ENCODE results near the gene ZNF24. TPM values are rescaled to one million over a fixed set of nuclear protein-coding genes. Genes with fewer than 3 reads are reported as not detected.

ZNF24 gene
- total RNA-seq, 1 experiment from 2014 or later, result 54.7 TPM

DNA sequence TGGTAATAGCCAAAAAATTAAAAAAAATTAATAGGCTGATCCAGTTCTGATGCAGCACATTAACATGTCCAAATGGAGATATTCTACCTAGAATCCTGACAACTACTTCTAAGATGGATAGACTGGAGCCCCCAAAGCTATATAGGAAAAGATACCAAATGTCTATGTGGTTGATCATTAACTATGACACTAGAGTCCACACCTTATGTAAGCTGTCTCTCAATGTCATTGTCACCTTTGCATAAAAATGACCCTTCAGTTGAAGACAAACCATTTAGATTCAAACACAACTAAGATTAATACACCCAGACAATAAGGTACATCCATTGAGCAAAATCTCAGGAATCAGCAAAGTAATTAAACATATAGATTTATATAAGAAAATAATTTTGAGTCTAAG lies 18.3 kb upstream of the ZNF24 start:
- no peaks in the 10 kb centered on the region for H3K9me2 ChIP-seq (ENCODE audit: insufficient read depth)
- TF ChIP-seq, protein P1, sequence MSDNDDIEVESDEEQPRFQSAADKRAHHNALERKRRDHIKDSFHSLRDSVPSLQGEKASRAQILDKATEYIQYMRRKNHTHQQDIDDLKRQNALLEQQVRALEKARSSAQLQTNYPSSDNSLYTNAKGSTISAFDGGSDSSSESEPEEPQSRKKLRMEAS (IDR thresholded peaks at IDR 0.05), result no peak
- TF ChIP-seq SIN3A (IDR thresholded peaks at IDR 0.05; ENCODE audit: low read depth), result no peak
- H3K27me3 ChIP-seq (ENCODE audit: insufficient read depth, low read length), result no peaks in the 10 kb centered on the region
- POLR2A ChIA-PET, result no interaction called here
- no peak overlapping the region for H3K9ac ChIP-seq (ENCODE audit: low read length)
- H3K4me3 ChIP-seq (replicated peaks in 1 of 2; ENCODE audit: low read depth in 1 of 2, low read length in 2 of 2), result no peak overlapping the region
- intact Hi-C loops (cut with micrococcal nuclease), result no loop called here
- H3K36me3 ChIP-seq (ENCODE audit: control insufficient read depth in 1 of 2, insufficient read depth in 2 of 2, low read length in 2 of 2), result no peaks in the 10 kb centered on the region
- ATAC-seq (no peak), DNase-seq (ENCODE audit: low read depth, low spot score) (no peak)
- BruUV-seq (replicated peaks), result no TSS peak
- no peak overlapping the region for H3K4me2 ChIP-seq (ENCODE audit: low read length)
- no peaks in the 10 kb centered on the region for H3K9me3 ChIP-seq (ENCODE audit: control insufficient read depth in 1 of 2, insufficient read depth in 1 of 2, low read depth in 1 of 2, low read length in 2 of 2)
- no peak overlapping the region for H3K27ac ChIP-seq (ENCODE audit: low read depth, low read length)
- no peaks in the 10 kb centered on the region for H3K79me2 ChIP-seq (ENCODE audit: insufficient read depth, low read length)
- CTCF ChIA-PET, result no interaction called here
- RAD21 ChIA-PET (ENCODE audit: low non-redundant PET in 1 of 2, low total read pairs in 2 of 2, uncharacterized antibody in 2 of 2, unreplicated experiment in 2 of 2), result no interaction called here
- no peak overlapping the region for H2AFZ ChIP-seq (ENCODE audit: low read depth, low read length, poor library complexity, severe bottlenecking)
- H4K20me1 ChIP-seq (ENCODE audit: insufficient read depth), result no peaks in the 10 kb centered on the region
- no peaks in the 10 kb centered on the region for H3K4me1 ChIP-seq (ENCODE audit: control insufficient read depth in 1 of 2, insufficient read depth in 2 of 2, low read length in 2 of 2)

DNA sequence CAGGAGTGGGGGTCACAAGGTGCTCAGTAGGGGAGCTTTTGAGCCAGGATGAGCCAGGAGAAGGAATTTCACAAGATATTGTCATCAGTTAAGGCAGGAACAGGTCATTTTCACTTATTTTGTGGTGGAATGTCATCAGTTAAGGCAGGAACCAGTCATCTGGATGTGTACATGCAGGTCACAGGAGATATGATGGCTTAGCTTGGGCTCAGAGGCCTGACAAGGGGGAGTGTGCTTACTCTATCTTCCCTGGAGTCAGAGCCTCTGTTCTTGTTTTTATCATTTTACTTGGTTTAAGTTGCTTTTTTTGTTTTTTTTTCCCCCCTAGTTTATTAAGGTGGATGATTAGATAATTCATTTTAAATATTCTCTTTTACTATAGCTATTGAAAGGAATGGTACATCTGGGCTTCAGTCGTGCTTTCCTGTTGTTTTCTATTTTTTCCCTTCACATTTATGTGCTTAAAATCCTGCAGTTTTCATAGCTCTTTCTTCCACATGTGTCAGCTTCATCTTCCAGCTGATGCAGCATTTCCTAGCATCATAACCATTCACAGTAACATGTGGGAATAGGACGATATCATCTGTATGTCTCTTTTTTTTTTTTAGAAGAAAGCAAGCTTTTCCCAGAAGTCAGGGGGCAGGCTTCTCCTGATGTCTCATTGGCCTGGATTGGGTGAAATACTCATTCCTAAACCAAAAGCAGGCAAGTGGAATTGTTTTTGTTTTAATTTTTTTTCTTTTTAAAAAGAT lies 17.5 kb upstream of the ZNF24 start:
- no peak for TF ChIP-seq SIN3A (IDR thresholded peaks at IDR 0.05; ENCODE audit: low read depth)
- no peak for TF ChIP-seq TCF7L2 (IDR thresholded peaks at IDR 0.05; ENCODE audit: borderline replicate concordance, extremely low read depth, insufficient read depth, insufficient read length)
- TF ChIP-seq, protein P2, sequence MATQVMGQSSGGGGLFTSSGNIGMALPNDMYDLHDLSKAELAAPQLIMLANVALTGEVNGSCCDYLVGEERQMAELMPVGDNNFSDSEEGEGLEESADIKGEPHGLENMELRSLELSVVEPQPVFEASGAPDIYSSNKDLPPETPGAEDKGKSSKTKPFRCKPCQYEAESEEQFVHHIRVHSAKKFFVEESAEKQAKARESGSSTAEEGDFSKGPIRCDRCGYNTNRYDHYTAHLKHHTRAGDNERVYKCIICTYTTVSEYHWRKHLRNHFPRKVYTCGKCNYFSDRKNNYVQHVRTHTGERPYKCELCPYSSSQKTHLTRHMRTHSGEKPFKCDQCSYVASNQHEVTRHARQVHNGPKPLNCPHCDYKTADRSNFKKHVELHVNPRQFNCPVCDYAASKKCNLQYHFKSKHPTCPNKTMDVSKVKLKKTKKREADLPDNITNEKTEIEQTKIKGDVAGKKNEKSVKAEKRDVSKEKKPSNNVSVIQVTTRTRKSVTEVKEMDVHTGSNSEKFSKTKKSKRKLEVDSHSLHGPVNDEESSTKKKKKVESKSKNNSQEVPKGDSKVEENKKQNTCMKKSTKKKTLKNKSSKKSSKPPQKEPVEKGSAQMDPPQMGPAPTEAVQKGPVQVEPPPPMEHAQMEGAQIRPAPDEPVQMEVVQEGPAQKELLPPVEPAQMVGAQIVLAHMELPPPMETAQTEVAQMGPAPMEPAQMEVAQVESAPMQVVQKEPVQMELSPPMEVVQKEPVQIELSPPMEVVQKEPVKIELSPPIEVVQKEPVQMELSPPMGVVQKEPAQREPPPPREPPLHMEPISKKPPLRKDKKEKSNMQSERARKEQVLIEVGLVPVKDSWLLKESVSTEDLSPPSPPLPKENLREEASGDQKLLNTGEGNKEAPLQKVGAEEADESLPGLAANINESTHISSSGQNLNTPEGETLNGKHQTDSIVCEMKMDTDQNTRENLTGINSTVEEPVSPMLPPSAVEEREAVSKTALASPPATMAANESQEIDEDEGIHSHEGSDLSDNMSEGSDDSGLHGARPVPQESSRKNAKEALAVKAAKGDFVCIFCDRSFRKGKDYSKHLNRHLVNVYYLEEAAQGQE (IDR thresholded peaks at IDR 0.05; ENCODE audit: low read depth), result no peak
- no peak for TF ChIP-seq ZNF274 (IDR thresholded peaks at IDR 0.05; ENCODE audit: low read depth, low read length)
- no peak for TF ChIP-seq POLR2AphosphoS5 (IDR thresholded peaks at IDR 0.05; ENCODE audit: low read depth, low read length)
- TF ChIP-seq, protein P3, sequence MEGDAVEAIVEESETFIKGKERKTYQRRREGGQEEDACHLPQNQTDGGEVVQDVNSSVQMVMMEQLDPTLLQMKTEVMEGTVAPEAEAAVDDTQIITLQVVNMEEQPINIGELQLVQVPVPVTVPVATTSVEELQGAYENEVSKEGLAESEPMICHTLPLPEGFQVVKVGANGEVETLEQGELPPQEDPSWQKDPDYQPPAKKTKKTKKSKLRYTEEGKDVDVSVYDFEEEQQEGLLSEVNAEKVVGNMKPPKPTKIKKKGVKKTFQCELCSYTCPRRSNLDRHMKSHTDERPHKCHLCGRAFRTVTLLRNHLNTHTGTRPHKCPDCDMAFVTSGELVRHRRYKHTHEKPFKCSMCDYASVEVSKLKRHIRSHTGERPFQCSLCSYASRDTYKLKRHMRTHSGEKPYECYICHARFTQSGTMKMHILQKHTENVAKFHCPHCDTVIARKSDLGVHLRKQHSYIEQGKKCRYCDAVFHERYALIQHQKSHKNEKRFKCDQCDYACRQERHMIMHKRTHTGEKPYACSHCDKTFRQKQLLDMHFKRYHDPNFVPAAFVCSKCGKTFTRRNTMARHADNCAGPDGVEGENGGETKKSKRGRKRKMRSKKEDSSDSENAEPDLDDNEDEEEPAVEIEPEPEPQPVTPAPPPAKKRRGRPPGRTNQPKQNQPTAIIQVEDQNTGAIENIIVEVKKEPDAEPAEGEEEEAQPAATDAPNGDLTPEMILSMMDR (IDR thresholded peaks at IDR 0.05 in 2 of 3, conservative IDR thresholded peaks at IDR 0.05 in 1 of 3; ENCODE audit: borderline replicate concordance in 1 of 3, insufficient read depth in 1 of 3, low read depth in 2 of 3, low read length in 2 of 3), result no peak
- TF ChIP-seq SRF (IDR thresholded peaks at IDR 0.05; ENCODE audit: low read depth), result no peak
- DNase-seq (ENCODE audit: low read depth, low spot score), result no peak
- Histone ChIP-seq H2AFZ (ENCODE audit: low read depth, low read length, poor library complexity, severe bottlenecking) (no peak overlapping the region), H3K4me3 (replicated peaks in 1 of 2; ENCODE audit: low read depth in 1 of 2, low read length in 2 of 2) (no peak overlapping the region), H3K79me2 (ENCODE audit: insufficient read depth, low read length) (no peaks in the 10 kb centered on the region), H3K4me1 (ENCODE audit: control insufficient read depth in 1 of 2, insufficient read depth in 2 of 2, low read length in 2 of 2) (no peaks in the 10 kb centered on the region), H3K36me3 (ENCODE audit: control insufficient read depth in 1 of 2, insufficient read depth in 2 of 2, low read length in 2 of 2) (no peaks in the 10 kb centered on the region), H3K9ac (ENCODE audit: low read length) (no peak overlapping the region), H4K20me1 (ENCODE audit: insufficient read depth) (no peaks in the 10 kb centered on the region), H3K27me3 (ENCODE audit: insufficient read depth, low read length) (no peaks in the 10 kb centered on the region), H3K9me2 (ENCODE audit: insufficient read depth) (no peaks in the 10 kb centered on the region), H3K9me3 (ENCODE audit: control insufficient read depth in 1 of 2, insufficient read depth in 1 of 2, low read depth in 1 of 2, low read length in 2 of 2) (no peaks in the 10 kb centered on the region), H3K4me2 (ENCODE audit: low read length) (no peak overlapping the region), H3K27ac (ENCODE audit: low read depth, low read length) (no peak overlapping the region)
- ATAC-seq, result no peak
- RAD21 ChIA-PET (ENCODE audit: low non-redundant PET in 1 of 2, low total read pairs in 2 of 2, uncharacterized antibody in 2 of 2, unreplicated experiment in 2 of 2), result no interaction called here
- CTCF ChIA-PET, result no interaction called here
- BruUV-seq (replicated peaks), result no TSS peak
- POLR2A ChIA-PET, result no interaction called here
- intact Hi-C loops (cut with micrococcal nuclease), result no loop called here

All from HCT116 (cell line).